NCI-H2107 treated with DMSO at 0.1 percent for 48 hours (cell line): ENCODE results near the gene GINS3.
"Not testable (repeated sequence)": the region's sequence is repeated elsewhere in the genome, so short reads cannot be mapped to it uniquely, and the experiment has no call there.

Experiments used
- DNase-seq: peaks from one replicate; lab custom pipeline; 2025; ENCODE audit not compliant: unreplicated experiment; lab: John Stamatoyannopoulos, UW

GINS3 gene

GRCh38 chr16:58385218-58385773 is 7.0 kb upstream of the GINS3 start:
- DNase-seq: no peak

- no peak for DNase-seq
Measured at GRCh38 chr16:58389724-58390123, 2.5 kb upstream of the GINS3 start.

GRCh38 chr16:58393138-58393504 is 850 bp downstream of the GINS3 start:
- no peak for DNase-seq

GRCh38 chr16:58396897-58397296 is 4.6 kb downstream of the GINS3 start:
- DNase-seq: not testable (repeated sequence)

GRCh38 chr16:58399718-58400633 is 7.7 kb downstream of the GINS3 start:
- DNase-seq: no peak

- not testable (repeated sequence) for DNase-seq
Measured at GRCh38 chr16:58401305-58401704, 9.0 kb downstream of the GINS3 start.

GRCh38 chr16:58402796-58403195 is 10.5 kb downstream of the GINS3 start:
- DNase-seq: no peak

- no peak for DNase-seq
Measured at GRCh38 chr16:58409316-58409973, 17.2 kb downstream of the GINS3 start.

GRCh38 chr16:58411336-58411735 is 19.1 kb downstream of the GINS3 start:
- DNase-seq: no peak

GRCh38 chr16:58411736-58412614 is 19.7 kb downstream of the GINS3 start:
- no peak for DNase-seq

GRCh38 chr16:58412615-58412970 is 20.3 kb downstream of the GINS3 start:
- DNase-seq: not testable (repeated sequence)

GRCh38 chr16:58413359-58413758 is 21.1 kb downstream of the GINS3 start:
- no peak for DNase-seq

- no peak for DNase-seq
Measured at GRCh38 chr16:58415003-58415402, 22.7 kb downstream of the GINS3 start.

- DNase-seq: not testable (repeated sequence)
Measured at GRCh38 chr16:58415961-58416360, 23.7 kb downstream of the GINS3 start.

GRCh38 chr16:58417035-58417434 is 24.8 kb downstream of the GINS3 start:
- no peak for DNase-seq

- no peak for DNase-seq
Measured at GRCh38 chr16:58417600-58417999, 25.3 kb downstream of the GINS3 start.

GRCh38 chr16:58418026-58418425 is 25.8 kb downstream of the GINS3 start:
- no peak for DNase-seq

- DNase-seq: no peak
Measured at GRCh38 chr16:58418601-58419000, 26.3 kb downstream of the GINS3 start.

GRCh38 chr16:58419241-58419990 is 27.1 kb downstream of the GINS3 start:
- DNase-seq: no peak

GRCh38 chr16:58421059-58421458 is 28.8 kb downstream of the GINS3 start:
- DNase-seq: no peak
